HG03521 (cell line): ENCODE results near the gene SMARCD3.

Source experiments
- ATAC-seq: cut with Tn5 transposase; IDR thresholded peaks from one replicate; pipeline ENCODE4 v1.9.1; 2021; ENCODE audit warnings: mild to moderate bottlenecking, moderate library complexity; ENCODE audit not compliant: unreplicated experiment

SMARCD3 gene

DNA sequence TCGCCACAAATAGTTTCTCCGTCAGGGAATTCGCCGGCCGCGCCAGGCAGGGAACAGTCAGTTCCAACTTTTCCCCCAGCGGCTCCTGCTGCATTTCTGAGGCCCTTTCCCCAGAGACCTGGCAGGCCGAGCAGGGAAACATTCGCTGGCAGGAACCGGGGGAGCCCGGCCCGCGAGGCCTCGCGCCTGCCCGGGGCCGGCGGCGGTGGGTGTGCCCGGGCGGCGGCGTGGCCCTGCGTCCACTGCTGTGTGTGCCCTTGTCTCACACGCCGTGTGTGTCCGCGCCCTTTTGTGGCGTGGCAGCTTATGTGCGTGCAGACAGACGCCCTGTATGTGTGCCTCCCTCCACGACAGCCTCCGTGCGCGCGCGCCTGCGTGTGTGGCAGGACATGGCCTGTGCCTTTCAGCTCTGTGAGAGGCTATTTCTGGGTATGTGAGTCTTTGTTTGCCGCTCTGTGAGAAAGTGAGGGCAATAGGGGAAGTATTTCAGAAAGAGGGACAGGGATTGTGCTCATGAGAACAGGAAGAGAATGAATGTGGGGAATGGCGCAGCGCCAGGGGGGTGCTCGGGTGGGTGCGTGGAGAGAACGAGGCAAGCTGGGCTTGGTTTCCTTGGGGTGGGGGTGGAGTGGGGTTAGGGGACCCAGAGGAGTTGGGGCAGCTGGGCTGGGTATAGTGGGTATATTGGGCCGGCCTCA is 689 bp upstream of the SMARCD3 start:
- ATAC-seq, result no peak

DNA sequence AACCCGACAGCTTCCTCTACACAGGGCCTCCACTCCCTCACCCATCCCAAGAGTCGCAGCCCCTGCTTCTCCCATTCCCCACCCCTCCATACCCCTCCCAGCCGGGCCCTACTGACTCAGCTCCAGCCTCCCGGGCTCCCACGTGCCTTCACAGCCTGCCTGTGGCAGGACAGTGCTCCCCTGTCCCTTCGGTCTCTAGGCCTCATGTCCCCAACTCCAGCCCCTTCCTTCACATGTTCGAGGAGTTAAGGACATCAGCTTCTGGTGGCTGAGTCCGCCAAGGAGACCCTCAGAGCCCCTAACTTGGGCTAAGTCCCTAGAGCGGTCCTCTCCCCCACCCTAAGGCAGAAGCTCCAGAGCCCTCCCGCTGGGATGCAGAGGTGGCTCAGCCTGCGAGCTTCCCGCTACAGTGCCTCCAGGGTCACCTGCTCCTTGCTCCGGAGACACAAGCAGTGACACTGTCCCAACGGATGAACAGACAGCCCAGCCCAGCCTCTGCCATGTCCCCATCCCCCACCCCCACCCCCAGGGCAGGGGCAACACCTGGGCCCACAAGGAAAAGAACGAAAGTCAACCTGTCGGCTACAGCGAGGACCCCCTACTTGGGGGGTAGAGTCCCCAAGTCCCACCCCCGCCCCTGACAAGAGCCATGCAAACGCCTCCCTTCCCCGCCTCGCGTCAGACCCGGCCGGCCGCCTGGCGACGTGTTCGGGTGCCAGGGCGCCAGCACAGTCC is 716 bp downstream of the SMARCD3 start:
- ATAC-seq, result no peak

DNA sequence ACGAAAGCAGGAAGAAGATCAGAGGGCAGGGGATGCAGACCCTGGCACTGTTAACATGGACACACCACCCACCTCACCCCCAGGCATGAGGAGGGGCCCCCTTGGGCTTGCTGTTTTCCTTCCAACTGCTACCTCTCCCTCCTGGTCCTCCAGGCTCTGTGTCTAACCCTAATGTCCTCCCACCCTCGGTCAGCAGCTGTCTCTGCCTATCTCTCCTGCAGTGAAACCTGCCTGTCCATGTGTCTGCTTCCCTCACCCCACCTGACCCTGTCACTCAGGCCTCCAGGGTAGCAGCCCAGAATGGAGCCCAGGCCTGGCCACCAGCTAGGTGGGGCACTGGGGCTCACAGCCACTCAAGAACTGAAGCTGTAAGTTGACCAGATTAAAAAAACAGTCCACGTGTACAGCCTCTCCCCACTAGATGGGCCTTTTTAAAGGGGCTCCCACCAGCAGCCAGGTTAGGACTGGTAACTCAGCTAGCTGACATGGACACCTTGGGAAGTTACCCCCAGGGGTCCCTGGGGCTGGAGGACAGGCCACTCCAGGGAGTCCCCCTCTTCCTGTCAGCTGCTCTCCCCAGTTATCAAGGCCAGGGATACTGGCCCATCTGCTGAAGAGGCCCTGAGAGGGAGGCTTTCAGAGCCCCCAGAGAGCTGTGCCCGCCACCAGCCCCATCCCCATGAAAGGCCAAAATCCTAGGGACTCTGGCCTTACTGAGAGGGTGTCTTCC is 1.5 kb downstream of the SMARCD3 start:
- no peak for ATAC-seq

DNA sequence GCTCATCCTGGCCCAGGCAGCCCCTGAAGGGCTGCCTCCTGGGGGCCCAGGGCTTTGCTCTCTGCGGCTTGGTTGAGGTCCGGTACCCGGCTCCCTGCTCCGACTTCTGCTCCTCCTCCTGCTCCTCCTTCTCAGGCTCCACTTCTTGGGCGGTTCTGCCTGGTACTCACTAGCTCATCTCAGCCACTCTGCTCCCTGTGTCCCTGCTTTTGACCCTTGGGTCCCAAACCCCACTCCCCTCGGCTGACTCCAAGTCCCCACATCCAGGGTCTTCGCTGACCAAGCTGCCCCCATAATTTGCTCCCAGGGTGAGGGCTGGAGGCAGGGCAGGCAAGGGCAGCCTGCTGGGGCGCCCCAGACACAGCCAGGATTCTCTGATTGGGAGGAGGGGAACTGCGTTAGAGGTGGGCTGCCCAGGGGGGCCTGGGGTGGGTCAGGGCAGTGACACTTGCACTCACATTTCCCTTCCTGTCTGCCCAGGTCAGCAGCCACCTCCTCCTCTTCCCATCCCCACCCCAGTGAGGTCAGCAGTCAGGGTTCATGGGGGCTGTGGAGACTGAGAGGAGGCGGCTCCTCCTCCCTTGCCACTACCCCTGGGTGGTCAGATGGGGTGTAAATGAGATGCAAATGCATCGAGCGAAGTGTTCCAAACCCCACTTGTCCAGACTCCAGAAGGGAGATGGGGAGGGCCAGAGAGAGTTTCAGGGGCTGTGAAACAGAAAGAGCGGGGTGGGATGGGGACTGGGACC is 2.2 kb downstream of the SMARCD3 start:
- no peak for ATAC-seq

DNA sequence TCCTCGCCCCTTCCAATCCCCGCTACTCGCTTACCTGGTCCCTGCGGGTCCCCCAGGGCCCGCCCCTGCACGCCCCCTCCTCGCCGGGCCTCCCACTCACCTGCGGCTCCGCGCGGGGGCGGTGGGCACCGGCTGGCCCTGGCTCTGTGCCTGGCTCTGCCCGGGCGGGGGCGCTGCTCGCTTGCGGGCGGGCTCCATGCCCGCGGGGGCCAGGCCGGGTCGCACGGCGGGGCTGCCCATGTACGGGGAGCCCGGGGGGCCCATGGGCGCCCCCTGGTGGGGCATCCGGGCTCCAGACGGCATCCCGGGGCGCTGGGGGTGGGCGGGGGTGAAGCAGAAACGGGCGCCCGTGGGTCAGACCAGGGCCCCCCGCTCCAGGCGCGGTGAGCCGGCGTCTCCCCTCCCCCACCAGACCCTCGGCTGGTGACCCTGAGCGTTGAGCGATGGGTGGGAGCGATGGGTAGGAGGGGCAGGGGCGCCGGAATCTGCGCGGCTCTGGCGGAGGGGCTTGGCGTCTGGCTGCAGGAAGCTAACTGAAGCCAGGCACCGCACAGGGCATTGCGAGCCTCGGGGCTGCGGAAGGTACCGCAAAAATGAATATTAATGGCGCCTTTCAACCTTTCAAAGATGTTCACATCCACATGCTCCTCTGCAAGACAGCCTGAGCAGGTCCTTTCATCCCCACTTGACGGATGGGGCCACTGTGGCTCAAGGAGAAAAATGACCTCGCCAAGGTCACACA is 3.0 kb downstream of the SMARCD3 start:
- no peak for ATAC-seq

DNA sequence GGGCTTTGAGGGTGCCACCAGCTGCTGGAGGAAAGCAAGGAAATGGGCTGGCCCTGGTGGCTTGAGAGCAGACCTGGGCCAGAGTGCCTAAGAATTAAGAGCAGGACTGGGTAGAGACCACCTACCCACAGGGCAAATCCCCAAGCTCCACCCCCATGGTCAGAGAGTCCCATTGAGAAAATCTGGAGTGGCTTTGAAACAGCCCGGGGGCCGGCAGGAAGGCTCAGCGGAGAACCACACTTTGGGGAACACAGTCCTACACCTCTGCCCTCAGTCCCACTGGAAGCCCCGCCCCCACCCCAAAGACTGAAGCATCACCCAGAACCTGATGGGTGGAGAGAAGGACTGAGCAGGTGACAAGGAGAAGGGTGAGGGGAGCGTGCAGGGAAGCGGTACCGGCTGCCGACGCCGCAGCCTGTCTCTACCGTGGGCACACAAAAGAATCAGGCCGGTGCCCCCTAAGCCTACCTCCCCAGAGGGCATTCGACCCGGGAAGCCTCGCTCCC is 3.6 kb downstream of the SMARCD3 start:
- ATAC-seq, result no peak

DNA sequence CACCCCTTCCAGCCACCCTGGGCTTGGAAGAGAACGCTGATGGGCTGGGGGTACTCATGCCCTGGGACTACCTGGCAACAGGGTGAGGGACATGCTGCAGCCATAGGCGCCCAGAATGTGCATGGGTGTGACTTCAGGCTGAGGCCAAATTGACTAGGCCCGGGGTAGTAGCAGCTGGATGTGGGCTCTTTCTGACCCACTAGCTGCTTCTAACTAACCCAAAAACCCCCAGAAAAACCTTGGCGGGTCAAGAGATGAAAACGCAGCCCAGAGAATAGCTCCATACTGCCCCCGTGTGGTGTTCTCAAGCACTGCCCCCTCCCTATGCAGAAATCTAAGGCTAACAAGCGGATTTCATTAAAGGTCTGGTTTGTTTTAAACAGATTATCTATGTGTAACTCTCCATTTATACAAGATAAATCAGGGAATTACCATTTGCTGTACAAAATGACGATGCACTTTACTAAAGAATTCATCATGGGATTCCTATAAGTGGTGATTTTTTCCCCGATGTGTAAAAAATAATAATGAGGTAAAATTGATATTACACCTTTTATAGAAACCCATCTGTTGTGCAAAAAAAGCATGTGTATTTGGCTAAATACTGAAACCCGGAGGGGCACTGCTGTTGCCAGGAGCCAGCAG is 4.2 kb downstream of the SMARCD3 start:
- no peak for ATAC-seq

DNA sequence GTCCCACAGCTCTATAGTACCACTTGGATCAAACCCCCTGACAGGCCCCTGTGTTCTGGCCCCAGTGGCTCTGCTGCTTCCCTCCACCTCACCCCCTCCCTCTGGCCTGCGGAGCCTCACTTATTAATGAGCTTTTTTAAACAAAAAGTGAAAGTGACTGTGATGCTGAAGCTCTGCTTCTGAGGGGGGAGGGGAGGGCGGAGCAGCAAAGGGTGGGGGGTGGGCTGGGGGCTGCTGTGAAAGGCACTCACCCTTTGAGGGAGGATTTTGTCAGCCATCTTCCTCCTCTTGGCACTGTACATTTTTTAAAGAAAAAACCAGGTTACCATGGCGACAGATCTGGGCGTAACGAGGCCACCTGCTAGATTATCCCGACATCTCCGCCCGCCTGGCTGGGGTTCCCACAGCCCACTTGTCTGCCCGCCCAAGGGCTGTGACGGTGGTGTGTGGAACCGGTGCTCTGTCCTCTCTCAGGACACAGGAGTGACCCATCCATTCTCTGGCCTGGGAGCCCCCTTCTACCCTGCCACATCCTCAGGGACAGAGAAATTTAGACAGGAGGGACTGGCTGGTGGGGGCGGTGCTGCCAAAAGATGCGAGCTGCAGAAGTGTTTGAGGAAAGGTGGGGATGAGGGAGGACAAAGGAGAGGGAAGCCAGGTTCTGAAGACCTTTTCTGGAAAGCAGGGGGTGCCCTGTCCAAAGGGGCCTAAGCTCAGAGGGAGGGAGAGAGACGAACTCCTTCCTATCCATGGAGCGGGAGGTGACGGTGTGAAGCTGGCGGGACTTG is 4.9 kb downstream of the SMARCD3 start:
- ATAC-seq, result no peak

DNA sequence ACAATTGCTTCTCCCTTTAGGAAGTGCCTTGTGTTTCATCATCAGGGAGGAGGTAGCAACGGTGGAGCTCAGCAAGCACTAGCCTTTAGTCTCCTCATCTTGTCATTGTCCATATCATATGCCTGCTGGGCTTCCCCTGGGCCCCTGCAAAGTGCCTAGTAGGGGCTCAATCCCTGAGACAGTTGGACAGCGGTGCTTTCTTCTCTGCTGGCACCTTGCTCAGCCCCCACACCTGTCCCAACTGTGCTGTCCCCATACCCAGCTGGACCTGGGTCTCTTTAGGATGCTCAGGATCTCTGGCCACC is 5.5 kb downstream of the SMARCD3 start:
- no peak for ATAC-seq

DNA sequence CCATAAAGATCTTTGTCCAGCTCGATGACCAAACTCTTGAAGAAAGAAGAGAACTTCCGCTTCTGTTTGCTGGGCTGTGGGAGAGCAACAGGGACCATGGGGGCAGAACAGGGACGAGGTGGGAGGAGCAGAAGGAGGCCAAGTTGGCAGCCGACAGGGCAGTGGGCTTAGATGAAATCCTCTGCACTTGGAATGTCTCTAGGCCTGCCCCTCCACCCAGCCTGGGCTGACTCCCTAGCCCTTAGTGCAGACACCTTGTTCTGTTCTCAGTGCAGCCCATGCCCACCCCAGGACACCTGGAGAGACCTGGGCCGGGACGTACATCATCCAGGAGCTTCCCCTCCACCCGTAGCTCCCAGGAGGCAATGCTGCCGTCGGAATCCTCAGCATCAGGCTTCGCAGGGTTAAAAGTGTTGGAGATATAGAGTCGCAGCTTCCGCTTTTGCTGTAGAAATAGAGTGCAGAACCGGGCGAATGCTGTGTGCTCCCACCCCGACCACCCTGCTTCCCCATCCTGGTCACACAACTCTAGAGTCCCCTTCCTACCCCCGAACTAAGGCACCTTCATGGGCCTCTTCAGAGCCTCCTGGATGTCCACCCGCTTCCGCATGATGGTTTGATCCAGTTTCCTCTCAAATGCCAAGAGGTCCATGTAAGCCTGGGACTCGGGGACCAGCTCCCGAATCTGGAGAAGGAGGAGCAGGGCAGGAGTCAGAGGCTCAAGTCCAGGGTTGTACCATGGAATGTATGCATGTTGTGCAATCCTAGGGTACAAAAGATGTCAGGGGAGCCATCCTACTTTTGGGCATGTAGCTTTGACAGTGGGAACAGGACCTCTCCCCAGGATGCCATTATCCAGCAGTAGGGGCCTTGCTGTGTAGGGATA is 6.1 kb downstream of the SMARCD3 start:
- ATAC-seq, result no peak

DNA sequence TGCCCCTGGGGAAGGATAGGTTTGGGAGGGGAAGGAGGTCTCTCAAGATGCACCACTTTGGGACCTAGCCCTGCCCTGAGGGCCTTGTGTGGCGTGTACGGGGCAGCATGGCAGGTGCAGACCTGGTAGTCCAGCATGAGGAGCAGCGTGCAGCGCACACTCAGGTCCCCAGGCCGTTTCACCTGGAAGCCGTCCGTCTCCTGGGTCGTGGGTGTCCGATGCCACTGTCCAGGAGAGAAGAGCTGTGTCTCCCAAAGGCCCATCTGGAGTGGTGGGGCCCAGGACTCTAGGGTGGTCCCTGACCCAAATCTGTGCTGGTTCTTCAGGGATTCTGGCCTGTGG is 6.8 kb downstream of the SMARCD3 start:
- ATAC-seq, result no peak

DNA sequence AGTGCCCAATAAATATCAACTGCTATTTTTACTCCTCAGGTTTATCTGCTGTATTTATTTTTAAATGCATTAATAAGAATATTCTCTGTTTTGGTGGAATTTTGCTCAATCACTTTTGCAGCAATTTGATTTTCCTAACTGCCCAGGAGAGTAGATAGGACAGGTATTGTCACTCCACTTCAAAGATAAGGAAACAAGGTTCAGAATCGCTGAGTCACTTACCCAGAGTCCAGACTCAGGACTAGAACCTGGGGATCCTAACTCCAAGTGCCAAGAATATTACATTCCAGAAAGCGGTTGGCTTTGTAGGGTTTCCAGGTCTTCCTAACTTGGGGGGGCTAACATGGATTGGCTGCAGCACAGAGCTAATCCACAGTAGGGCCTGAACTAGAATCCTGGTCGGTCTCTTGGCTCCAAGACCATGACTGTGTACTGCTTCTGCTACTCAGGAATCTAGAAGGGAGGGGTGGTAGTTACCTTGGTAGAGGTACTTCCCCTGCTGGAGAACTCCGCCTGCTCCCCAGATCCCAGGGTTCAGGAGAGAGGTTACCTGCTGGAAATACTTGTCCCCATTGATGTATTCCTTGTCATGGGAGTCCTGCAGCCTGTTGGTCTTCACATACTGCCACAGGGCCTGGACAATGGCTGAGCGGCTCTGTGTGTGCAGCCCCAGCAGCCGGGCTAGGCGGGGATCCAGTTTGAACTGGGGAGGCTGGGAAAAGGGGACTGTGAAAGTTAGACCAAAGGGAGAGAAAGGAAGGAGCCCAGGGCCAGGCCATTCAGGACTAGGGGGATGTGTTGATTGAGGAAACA is 7.3 kb downstream of the SMARCD3 start:
- no peak for ATAC-seq

DNA sequence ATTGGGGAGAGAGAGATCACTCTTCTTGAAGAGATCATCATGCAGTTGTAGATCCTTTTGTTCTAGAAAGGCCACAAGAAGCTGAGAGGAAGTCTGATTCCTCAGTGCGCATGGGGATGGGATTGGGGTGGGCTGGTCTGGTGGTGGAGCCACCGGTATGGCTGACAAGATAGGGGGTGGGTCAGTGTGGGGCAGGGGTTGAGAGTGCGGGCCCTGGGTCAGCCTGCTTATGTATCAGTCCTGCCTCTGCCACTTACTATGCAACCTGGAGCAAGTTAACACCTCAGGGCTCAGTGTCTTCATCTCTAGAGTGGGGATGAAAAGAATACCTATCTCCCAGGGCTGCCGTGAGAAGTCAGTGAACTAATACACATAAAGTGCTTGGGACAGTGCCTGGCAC is 8.0 kb downstream of the SMARCD3 start:
- ATAC-seq, result no peak

DNA sequence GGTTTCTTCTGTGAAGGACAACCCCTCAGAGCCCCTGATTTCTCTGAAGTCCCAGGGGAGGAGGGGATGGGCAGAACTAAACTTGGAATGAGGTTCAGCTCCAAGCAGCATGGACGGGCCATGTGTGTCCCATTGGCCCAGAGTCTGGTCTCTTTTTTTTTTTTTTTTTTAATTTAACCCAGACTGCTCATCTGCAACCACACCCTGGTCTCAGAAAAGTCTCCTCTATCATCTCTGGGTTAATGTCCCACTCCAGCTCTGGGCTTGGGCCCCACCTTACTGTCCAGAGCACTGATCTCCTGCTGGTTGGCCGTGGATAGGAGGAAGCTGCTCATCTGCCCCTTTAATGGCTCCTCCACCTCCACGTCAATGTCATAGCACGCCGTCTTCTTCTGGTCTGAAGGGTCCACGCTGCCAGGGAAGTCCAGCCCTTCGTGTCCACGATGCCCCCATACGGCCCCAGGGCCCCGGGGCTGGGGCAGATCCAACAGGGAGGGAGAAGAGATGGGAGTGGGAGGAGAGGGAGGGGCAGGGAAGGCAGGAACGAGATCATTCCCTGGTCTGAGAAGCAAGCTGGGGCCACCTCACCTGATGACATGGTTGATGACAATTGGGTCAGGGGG is 8.5 kb downstream of the SMARCD3 start:
- no peak for ATAC-seq

DNA sequence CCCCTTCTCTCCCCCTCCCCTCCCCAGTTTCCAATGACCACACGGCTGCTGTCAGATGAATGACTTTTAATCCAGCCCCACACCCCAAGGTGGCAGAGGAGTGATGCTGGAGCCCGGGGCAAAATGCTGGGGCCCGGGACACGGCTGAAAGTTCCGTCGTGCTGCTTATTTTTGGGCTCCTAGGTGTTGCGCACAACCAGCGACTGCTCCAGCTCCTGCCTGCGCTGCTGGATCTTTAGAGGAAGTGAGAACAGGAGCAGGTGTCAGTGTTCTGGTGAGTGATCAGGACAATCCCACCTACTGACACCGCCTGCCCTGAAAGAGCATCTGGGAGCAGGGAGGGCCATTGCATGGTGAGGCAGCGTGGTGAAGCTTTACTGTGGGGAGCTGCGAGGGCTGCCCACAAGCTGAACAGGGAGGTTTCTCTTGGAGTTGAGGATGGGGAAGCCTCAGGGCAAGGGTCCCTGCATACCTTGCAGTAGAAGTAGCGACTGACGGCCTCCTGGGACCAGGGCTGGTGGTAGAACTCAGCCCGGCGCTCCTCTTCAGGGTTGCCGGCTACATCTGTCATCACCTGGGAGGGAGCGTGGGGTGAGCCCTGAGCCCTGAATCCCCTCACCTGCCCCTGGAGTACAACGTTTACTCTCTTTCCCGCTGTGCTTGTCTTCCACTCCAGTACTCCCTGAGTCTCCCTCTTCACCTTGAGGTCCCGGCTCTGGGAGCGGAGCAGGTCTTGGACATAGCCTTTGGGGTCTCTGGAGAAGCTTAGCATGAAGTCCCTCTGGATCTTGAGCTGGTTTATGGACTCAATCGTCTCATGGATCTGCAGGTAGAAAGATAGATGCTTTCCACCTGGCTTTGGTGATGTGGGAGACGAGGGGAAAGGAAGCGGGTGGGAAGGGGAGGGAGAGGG is 9.3 kb downstream of the SMARCD3 start:
- no peak for ATAC-seq

DNA sequence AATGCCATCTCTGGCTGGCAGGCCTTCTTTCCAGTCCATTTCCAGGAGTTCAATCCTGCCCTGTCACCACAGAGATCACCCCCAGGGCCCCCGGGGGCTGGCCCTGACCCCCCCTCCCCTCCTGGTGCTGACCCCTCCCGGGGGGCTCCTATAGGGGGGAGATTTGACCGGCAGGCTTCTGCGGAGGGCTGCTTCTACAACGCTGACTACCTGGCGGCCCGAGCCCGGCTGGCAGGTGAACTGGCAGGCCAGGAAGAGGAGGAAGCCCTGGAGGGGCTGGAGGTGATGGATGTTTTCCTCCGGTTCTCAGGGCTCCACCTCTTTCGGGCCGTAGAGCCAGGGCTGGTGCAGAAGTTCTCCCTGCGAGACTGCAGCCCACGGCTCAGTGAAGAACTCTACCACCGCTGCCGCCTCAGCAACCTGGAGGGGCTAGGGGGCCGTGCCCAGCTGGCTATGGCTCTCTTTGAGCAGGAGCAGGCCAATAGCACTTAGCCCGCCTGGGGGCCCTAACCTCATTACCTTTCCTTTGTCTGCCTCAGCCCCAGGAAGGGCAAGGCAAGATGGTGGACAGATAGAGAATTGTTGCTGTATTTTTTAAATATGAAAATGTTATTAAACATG is 10.2 kb downstream of the SMARCD3 start:
- ATAC-seq, result no peak
